Measurements from ENCODE around the gene IL23R.
"Not testable (repeated sequence)": the region's sequence is repeated elsewhere in the genome, so short reads cannot be mapped to it uniquely, and the experiment has no call there.

IL23R gene

DNA sequence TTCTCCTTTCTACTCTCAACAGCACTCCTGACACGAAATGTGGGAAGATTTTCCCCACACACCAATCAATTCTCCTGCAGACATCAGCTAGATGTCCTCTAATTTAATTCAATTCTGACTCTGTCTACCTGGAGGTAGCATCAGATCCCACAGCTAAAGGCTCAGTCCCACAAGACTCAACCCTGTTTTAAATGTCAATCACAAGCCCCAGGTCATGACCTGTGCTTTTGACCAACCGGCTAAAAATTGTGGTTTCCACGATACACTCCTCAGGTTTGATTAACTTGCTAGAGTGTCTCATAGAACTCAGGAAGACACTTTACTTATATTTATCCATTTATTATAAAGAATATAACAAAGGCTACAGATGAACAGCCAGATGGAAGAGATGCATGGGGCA, 27.4 kb downstream of the IL23R start:
- H3K27ac ChIP-seq = no peak overlapping the region
- no peak for TF ChIP-seq CTCF (conservative IDR thresholded peaks at IDR 0.05)

GRCh38 chr1:67194209-67194863, 28.1 kb downstream of the IL23R start:
- H3K27ac ChIP-seq = no peak overlapping the region
- TF ChIP-seq CTCF (conservative IDR thresholded peaks at IDR 0.05) = no peak

- TF ChIP-seq CTCF (conservative IDR thresholded peaks at IDR 0.05) = no peak
These were observed 34.5 kb downstream of the IL23R start for GRCh38 chr1:67200755-67201154.

GRCh38 chr1:67201891-67202290, 35.6 kb downstream of the IL23R start:
- TF ChIP-seq CTCF (conservative IDR thresholded peaks at IDR 0.05) = no peak
- H3K27ac ChIP-seq = no peak overlapping the region

More at GRCh38 chr1:67200755-67201154, 34.5 kb downstream of the IL23R start:
- H3K27ac ChIP-seq = no peak overlapping the region

- no peak for TF ChIP-seq CTCF (conservative IDR thresholded peaks at IDR 0.05)
- no peak overlapping the region for H3K27ac ChIP-seq
These were observed 38.2 kb downstream of the IL23R start for GRCh38 chr1:67204298-67204980.

- H3K27ac ChIP-seq = not testable (repeated sequence)
These were observed 41.1 kb downstream of the IL23R start for GRCh38 chr1:67207398-67207797.

DNA sequence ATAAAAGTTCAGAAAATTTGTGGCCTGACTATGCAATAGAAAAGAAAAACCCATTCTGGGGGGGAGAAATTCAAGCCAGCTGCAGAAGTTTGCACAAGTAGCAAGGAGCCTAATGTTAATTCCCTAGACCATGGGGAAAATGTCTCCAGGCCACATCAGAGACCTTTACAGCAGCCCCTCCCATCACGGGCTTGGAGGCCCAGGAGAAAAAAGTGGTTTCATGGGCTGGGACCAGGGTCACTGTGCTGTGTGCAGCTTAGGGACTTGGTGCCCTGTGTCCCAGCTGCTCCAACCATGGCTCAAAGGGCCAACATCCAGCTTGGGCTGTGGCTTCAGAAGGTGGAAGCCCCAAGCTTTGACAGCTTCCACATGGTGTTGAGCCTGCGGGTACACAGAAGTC, 42.0 kb downstream of the IL23R start:
- no peak for TF ChIP-seq CTCF (conservative IDR thresholded peaks at IDR 0.05)
- H3K27ac ChIP-seq = no peak overlapping the region

DNA sequence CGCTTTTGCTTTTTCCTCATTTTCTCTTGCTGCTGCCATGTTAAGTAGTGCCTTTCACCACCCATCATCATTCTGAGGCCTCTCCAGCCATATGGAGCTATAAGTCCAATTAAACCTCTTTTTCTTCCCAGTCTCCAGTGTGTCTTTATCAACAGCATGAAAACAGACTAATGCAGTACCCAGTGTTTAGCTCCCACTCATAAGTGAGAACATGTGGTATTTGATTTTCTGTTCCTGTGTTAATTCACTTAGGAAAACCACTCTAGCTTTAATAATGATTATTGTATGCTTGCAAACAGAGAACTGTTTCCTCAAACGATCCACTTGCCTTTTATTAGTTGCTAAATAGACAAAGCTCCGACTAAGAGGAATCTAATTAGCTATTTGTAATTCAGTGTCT, 43.3 kb downstream of the IL23R start:
- no peak for TF ChIP-seq CTCF (conservative IDR thresholded peaks at IDR 0.05)
- H3K27ac ChIP-seq = no peak overlapping the region
